Heart right ventricle (tissue), 16 donors: ENCODE data around the gene RAD54L. TPM values are rescaled to one million over a fixed set of nuclear protein-coding genes. Genes with fewer than 3 reads are reported as not detected.
A peak's percentile ranks its signal among the peaks of the same experiment; 100 is the strongest.

Source experiments
- ATAC-seq, 8 donors: fragments of 200-7000 bp; cut with Tn5 transposase; one replicate each; pipeline ENCODE4 v1.9.1; 2020; ENCODE audit warnings: mild to moderate bottlenecking in 8 of 8, moderate library complexity in 8 of 8, moderate number of reproducible peaks in 1 of 8
- DNase-seq, 2 donors: peaks; one replicate each; pipeline ENCODE4 v3.0.0-alpha.2; 2020
- H3K27ac ChIP-seq, 10 donors: fragments of 200-600 bp; sonication (generic) in 2 of 10; one replicate each; pipeline versions ENCODE4 v1.5.0 to v1.8.0; 2020 to 2022; ENCODE audit warnings: mild to moderate bottlenecking in 3 of 10
- H3K27me3 ChIP-seq, 7 donors: fragments of 200-600 bp; one replicate each; pipeline ENCODE4 v1.8.0; 2021 to 2022; ENCODE audit warnings: mild to moderate bottlenecking in 2 of 7
- H3K36me3 ChIP-seq, 9 donors: fragments of 200-600 bp; sonication (generic) in 1 of 9; one replicate each; pipeline versions ENCODE4 v1.5.0 to v1.8.0; 2020 to 2022; ENCODE audit warnings: mild to moderate bottlenecking in 2 of 9
- H3K4me1 ChIP-seq, 9 donors: fragments of 200-600 bp; sonication (generic) in 1 of 9; one replicate each; pipeline versions ENCODE4 v1.5.0 to v1.8.0; 2020 to 2022; ENCODE audit warnings: mild to moderate bottlenecking in 4 of 9
- H3K4me3 ChIP-seq, 10 donors: fragments of 200-600 bp; sonication (generic) in 2 of 10; one replicate each; pipeline versions ENCODE4 v1.5.0 to v1.8.0; 2020 to 2022; ENCODE audit warnings: mild to moderate bottlenecking in 7 of 10, moderate library complexity in 2 of 10
- H3K9me3 ChIP-seq, 11 donors: fragments of 200-600 bp in 10 of 11; sonication (generic) in 2 of 11; one replicate each; pipeline versions ENCODE4 v1.5.0 to v1.8.0; 2013 to 2022; ENCODE audit warnings: mild to moderate bottlenecking in 2 of 11, control low read depth in 1 of 11, moderate library complexity in 1 of 11
- CTCF ChIP-seq, 9 donors: fragments of 200-600 bp; sonication (generic) in 2 of 9; IDR thresholded peaks; one replicate each; pipeline versions ENCODE4 v1.5.0 to v1.8.0; 2021 to 2022; ENCODE audit warnings: antibody characterized with exemption in 9 of 9, mild to moderate bottlenecking in 5 of 9, moderate library complexity in 1 of 9
- WGBS, 2 donors: extraction: QIAGEN DNeasy Blood & Tissue Kit; methylation state at CpG; one replicate each; pipeline ENCODE4 v1.1.7; 2013; ENCODE audit warnings: inconsistent platforms in 1 of 2; 5-methylcytosine and 5-hydroxymethylcytosine counted together
- intact Hi-C, 10 donors: fragments of 100-400 bp; cut with DNase I; formaldehyde crosslinking; loops; one replicate each; pipeline versions ENCODE4 v1.11.1 to v1.14.2; 2022
- polyA plus RNA-seq, 2 donors: library from polyadenylated mRNA; stranded (reverse); fragments of 200-250 nt; gene quantifications; one replicate each; pipeline ENCODE4 v1.2.3, GENCODE V29; 2013
- total RNA-seq, 10 donors: library from RNA; stranded (reverse); fragmentation: NEBNext Ultra II Directional in 3 of 10; extraction: Animal tissue kit (Norgen Biotek cat#: 25700) in 3 of 10; gene quantifications; one replicate each; pipeline versions ENCODE4 v1.2.1 to v1.2.4, GENCODE V29; 2021 to 2023
- donor health status: Arrhythmogenic right ventricular cardiomyopathy.
- donor health status: ischemic (EF 13 %, LVEDD 7.1; RV severe dilation, severe dysfunction).
- donor health status: healthy with polysubstance abuse.
- donor health status: DM: no; HTN: yes; CAD: no.
- donor health status: DM: no; HTN: no; CAD: no.
- donor health status: ischemic (EF 25% LVEDD 6.9; RV normal size, moderate dysfunction).
- donor health status: ischemic (EF 25% LVEDD 5.7; RV mildly dilated, moderate dysfunction).
- donor health status: healthy.
- donor health status: DM: yes; HTN: yes; CAD: no.
- donor health status: Ischemic cardiomyopathy.
- donor health status: ischemic (EF 35%, LVEDD 5.7; RV mildly dilated, moderate dysfunction).
- donor health status: nonischemic (EF 11% LVEDD 7.7; RV severe dilation, severe dysfunction).
- donor health status: DM: yes; HTN: yes; CAD: no.
- donor health status: PGD.
- donor health status: ischemic (EF 29% LVEDD 5.4; RV normal size, mild dysfunction).
- donor health status: nonischemic (EF 23%, LVEDD 6.1; RV moderate dilation, normal function).

Gene RAD54L
- total and polyA plus RNA-seq, 12 donors, result 0.35 to 2.8 (median 0.68) TPM; not detected in 1

- Histone ChIP-seq H3K4me3 (no peak overlapping the region), H3K9me3 (no peaks in the 10 kb centered on the region), H3K27me3 (no peaks in the 10 kb centered on the region), H3K27ac (peak overlapping the region in 6 of 10 donors; percentile 27 to 99 (median 97)), H3K36me3 (peaks cover 0 to 48% (median 43%) of the 10 kb centered on the region in 9 donors), H3K4me1 (peaks cover 7 to 39% (median 30%) of the 10 kb centered on the region in 9 donors)
- TF ChIP-seq CTCF (IDR thresholded peaks at IDR 0.05), result no peak
- intact Hi-C loops, result loop anchor here in 1 of 10 donors (5.0 kb wide), 1 partner anchor 51 kb away; the partner anchor contains the start of gene RAD54L
- no peak for DNase-seq
- ATAC-seq, result no peak
Observed at GRCh38 chr1:46298387-46298786, 50.8 kb downstream of the RAD54L start.

DNA sequence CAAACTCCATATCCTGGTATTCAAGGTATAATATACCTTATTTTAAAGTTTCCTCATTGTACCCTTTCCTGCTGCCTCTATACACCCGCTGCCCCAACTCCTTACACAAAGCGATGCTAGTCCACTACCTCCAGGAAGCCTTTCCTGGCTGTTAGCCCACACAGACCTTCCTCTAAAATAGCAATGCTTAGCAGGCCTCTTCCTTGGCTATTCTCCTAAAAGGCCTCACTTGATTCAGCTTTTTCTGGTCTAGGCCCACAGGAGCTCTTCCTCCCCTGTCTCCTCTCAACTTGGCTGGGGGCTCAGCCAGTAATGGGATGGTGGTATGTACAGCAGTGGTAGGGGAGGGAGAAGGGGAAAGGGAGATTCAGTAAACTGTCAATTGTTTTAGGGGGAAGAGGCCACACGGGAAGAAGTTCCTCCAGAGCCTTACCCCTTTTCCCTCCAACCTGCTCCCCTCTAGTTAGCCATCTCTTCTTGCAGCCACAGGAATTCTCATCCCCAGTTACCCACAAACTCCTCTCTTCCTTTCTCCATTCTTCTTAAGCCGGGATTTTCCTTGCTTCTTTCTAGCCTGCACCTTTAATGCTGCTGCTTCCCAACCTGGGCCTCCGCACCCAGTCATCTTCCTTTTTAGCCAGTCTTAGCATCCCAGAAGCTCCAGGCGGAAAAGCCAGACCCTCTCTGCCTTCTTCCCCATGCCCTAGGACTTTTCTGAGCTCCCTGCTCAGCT is 53.3 kb downstream of the RAD54L start:
- DNase-seq (peak in 1 of 2 donors; percentile 48), ATAC-seq (no peak)
- peak overlapping the region; percentile 95 to 99 (median 98) for H3K27ac ChIP-seq
- peaks cover 0 to 25% (median 19%) of the 10 kb centered on the region in 9 donors for H3K36me3 ChIP-seq
- H3K9me3 ChIP-seq, result no peaks in the 10 kb centered on the region
- H3K27me3 ChIP-seq, result no peaks in the 10 kb centered on the region
- no peak for TF ChIP-seq CTCF (IDR thresholded peaks at IDR 0.05)
- peaks cover 7 to 56% (median 46%) of the 10 kb centered on the region in 9 donors for H3K4me1 ChIP-seq
- WGBS, 2 donors, result 21 to 24% methylated on average over 6 of the region's 6 CpGs
- H3K4me3 ChIP-seq, result peak overlapping the region; percentile 76 to 98 (median 90)
- intact Hi-C loops, result loop anchor here in 6 of 10 donors (5.0 kb wide), 2 partner anchors 41 to 54 kb away; partner anchors contain the start of genes NSUN4 (in 5 of the 6) and RAD54L (in 2 of the 6)

GRCh38 chr1:46301406-46301807 is 53.8 kb downstream of the RAD54L start:
- no peak for ATAC-seq
- peak overlapping the region; percentile 95 to 99 (median 98) for H3K27ac ChIP-seq
- 4 to 8% methylated on average over 17 of the region's 17 CpGs for WGBS, 2 donors
- no peaks in the 10 kb centered on the region for H3K9me3 ChIP-seq
- intact Hi-C loops, result loop anchor here in 6 of 10 donors (5.0 kb wide), 2 partner anchors 41 to 54 kb away; partner anchors contain the start of genes NSUN4 (in 5 of the 6) and RAD54L (in 2 of the 6)
- no peaks in the 10 kb centered on the region for H3K27me3 ChIP-seq
- peak overlapping the region; percentile 76 to 98 (median 90) for H3K4me3 ChIP-seq
- no peak for TF ChIP-seq CTCF (IDR thresholded peaks at IDR 0.05)
- peaks cover 0 to 20% (median 15%) of the 10 kb centered on the region in 9 donors for H3K36me3 ChIP-seq
- peaks cover 7 to 62% (median 51%) of the 10 kb centered on the region in 9 donors for H3K4me1 ChIP-seq
- no peak for DNase-seq

DNA sequence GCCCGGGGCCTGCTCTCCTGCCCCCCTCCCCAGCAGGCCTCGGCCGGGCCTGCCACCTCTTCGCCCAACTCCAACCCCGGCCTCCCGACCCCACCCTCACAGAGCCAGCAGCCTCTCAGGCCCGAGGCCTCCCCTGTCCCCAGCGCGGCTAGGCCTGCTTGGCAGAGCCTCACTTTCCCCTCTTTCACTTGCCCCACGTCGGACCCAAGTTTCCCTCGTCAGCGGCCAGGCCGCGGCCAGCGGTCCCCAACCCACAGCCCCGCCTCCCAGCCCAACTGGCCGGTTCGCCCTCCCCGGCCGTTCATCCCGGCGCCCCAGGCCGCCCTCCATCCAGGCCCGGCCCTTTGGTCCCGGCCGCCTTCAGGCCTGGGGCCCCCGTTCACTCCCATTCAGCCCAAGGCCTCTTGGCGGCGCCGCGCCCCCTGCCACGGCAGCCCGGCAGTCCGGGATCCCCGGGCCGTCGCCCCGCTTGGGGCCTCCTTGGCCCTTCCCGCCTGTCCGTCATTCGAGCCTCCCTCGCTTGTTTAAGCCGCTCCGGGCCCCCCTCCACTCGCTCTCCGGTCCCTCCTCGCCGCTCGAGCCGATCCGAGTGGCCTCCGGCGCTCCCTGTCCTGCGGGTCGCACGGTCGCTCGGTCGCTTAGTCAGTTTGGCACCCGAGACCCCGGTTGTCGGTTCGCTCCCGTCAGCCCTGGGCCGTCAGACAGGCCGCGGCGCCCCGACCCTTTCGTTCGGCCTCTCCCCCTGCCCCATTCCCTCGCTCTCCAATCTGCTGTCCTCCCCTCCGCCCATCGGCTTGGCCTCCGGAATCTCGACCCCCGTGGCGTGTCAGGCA is 54.5 kb downstream of the RAD54L start:
- intact Hi-C loops, result loop anchor here in 7 of 10 donors (2.0 to 5.0 kb wide), 4 partner anchors 39 to 55 kb away; partner anchors contain the start of genes NSUN4 (in 7 of the 7) and RAD54L (in 3 of the 7)
- Histone ChIP-seq H3K9me3 (no peaks in the 10 kb centered on the region), H3K27me3 (no peaks in the 10 kb centered on the region), H3K27ac (peak overlapping the region; percentile 95 to 99 (median 98)), H3K4me3 (peak overlapping the region; percentile 76 to 98 (median 90)), H3K4me1 (peaks cover 10 to 68% (median 57%) of the 10 kb centered on the region in 9 donors), H3K36me3 (peaks cover 0 to 20% (median 13%) of the 10 kb centered on the region in 9 donors)
- peak in 6 of 9 donors; percentile 7 to 40 (median 32) for TF ChIP-seq CTCF (IDR thresholded peaks at IDR 0.05)
- WGBS, 2 donors, result 0 to 1% methylated on average over 79 of the region's 79 CpGs
- peak; percentile 3 to 55 (median 15) for ATAC-seq
- peak; percentile 38 to 60 for DNase-seq
